ENCODE results near the gene CLDN3.

DNA sequence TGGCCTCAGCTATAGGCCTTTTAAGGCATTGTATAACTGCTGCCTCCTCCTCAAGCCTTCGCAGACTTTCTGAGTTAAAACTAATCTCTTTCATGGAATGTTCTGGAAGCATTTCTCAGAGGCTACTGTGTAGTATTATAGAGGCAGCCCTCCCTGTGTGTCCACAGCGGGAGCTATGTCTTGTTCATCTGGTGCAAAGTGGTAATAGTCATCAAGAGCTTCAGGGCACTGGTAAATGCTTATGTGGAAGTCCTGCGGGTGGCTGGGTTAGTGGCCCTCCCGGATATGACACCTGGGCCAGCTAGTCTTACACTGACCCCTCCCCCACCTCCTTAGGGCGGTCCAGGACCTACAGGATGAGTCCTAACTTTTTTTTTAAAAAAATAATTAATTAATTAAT is 29.3 kb downstream of the CLDN3 start:
- TF ChIP-seq, protein P1, sequence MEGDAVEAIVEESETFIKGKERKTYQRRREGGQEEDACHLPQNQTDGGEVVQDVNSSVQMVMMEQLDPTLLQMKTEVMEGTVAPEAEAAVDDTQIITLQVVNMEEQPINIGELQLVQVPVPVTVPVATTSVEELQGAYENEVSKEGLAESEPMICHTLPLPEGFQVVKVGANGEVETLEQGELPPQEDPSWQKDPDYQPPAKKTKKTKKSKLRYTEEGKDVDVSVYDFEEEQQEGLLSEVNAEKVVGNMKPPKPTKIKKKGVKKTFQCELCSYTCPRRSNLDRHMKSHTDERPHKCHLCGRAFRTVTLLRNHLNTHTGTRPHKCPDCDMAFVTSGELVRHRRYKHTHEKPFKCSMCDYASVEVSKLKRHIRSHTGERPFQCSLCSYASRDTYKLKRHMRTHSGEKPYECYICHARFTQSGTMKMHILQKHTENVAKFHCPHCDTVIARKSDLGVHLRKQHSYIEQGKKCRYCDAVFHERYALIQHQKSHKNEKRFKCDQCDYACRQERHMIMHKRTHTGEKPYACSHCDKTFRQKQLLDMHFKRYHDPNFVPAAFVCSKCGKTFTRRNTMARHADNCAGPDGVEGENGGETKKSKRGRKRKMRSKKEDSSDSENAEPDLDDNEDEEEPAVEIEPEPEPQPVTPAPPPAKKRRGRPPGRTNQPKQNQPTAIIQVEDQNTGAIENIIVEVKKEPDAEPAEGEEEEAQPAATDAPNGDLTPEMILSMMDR (IDR thresholded peaks at IDR 0.05 in 8 of 11, conservative IDR thresholded peaks at IDR 0.05 in 3 of 11): no peak
- no peak for TF ChIP-seq POLR2AphosphoS5 (IDR thresholded peaks at IDR 0.05)

Data from spleen (tissue), 7 donors.